A204.1 (cell line): ENCODE measurements around the gene NKAIN4.

Experiments used
- FAIRE-seq: peaks from 2 replicates; lab custom pipeline; 2012; peaks lifted over from hg19 to GRCh38; lab: Jason Lieb, UNC

NKAIN4 gene

GRCh38 chr20:63190828-63191227 lies 63.4 kb downstream of the NKAIN4 start:
- no peak for FAIRE-seq
